Liver (tissue), 9 donors: Measurements from ENCODE around the gene M1AP. TPM values are rescaled to one million over a fixed set of nuclear protein-coding genes. Genes with fewer than 3 reads are reported as not detected.

Source experiments
- DNase-seq: peaks from one replicate; pipeline ENCODE4 v3.0.0-alpha.2; 2017; ENCODE audit warnings: low spot score
- H3K27ac ChIP-seq, 2 donors: one replicate each; pipeline ENCODE4 v1.7.0; 2013; ENCODE audit warnings: inconsistent platforms in 2 of 2, low read length in 2 of 2, control low read depth in 1 of 2, low read depth in 1 of 2, mild to moderate bottlenecking in 1 of 2
- H3K27me3 ChIP-seq, 4 donors: one replicate each; pipeline versions ENCODE4 v1.6.1 to v1.7.0; 2013; ENCODE audit warnings: low read length in 3 of 4, inconsistent platforms in 1 of 4, mild to moderate bottlenecking in 1 of 4, moderate library complexity in 1 of 4; ENCODE audit not compliant: control insufficient read depth in 4 of 4, insufficient read depth in 4 of 4
- H3K36me3 ChIP-seq, 4 donors: one replicate each; pipeline versions ENCODE4 v1.6.1 to v1.7.0; 2013; ENCODE audit warnings: low read length in 3 of 4, mild to moderate bottlenecking in 3 of 4, low read depth in 1 of 4, moderate library complexity in 1 of 4; ENCODE audit not compliant: control insufficient read depth in 4 of 4, insufficient read depth in 3 of 4
- H3K4me1 ChIP-seq, 4 donors: one replicate each; pipeline versions ENCODE4 v1.6.1 to v1.7.0; 2013; ENCODE audit warnings: low read length in 3 of 4, mild to moderate bottlenecking in 3 of 4, moderate library complexity in 1 of 4; ENCODE audit not compliant: control insufficient read depth in 4 of 4, insufficient read depth in 4 of 4
- H3K4me3 ChIP-seq, 3 donors: one replicate each; pipeline versions ENCODE4 v1.6.1 to v1.7.0; 2013; ENCODE audit warnings: low read length in 3 of 3, control low read depth in 1 of 3, low read depth in 1 of 3, mild to moderate bottlenecking in 1 of 3
- H3K9ac ChIP-seq, 2 donors: one replicate each; pipeline ENCODE4 v1.7.0; 2013; ENCODE audit warnings: low read length in 2 of 2, mild to moderate bottlenecking in 2 of 2, moderate library complexity in 2 of 2, control low read depth in 1 of 2, low read depth in 1 of 2
- H3K9me3 ChIP-seq, 4 donors: one replicate each; pipeline versions ENCODE4 v1.6.1 to v1.7.0; 2013; ENCODE audit warnings: low read length in 3 of 4; ENCODE audit not compliant: control insufficient read depth in 4 of 4
- EGR1 ChIP-seq, 2 donors: IDR thresholded peaks; 2 replicates each; pipeline ENCODE4 v1.6.1; 2016 to 2018; ENCODE audit warnings: antibody characterized with exemption in 2 of 2, low read depth in 2 of 2
- FOXA2 ChIP-seq: IDR thresholded peaks from 2 replicates; pipeline ENCODE4 v1.6.1; 2016; ENCODE audit warnings: antibody characterized with exemption
- GABPA ChIP-seq, 2 donors: IDR thresholded peaks in 1 of 2; conservative IDR thresholded peaks in 1 of 2; 2 replicates each; pipeline ENCODE4 v1.6.1; 2016; ENCODE audit warnings: antibody characterized with exemption in 2 of 2, mild to moderate bottlenecking in 1 of 2, moderate library complexity in 1 of 2
- HNF4A ChIP-seq, 2 donors: conservative IDR thresholded peaks; 2 replicates each; pipeline ENCODE4 v1.6.1; 2016; ENCODE audit warnings: antibody characterized with exemption in 2 of 2, mild to moderate bottlenecking in 2 of 2
- HNF4G ChIP-seq: IDR thresholded peaks from 2 replicates; pipeline ENCODE4 v1.6.1; 2016; ENCODE audit warnings: antibody characterized with exemption
- JUND ChIP-seq, 2 donors: IDR thresholded peaks; 2 replicates each; pipeline ENCODE4 v1.6.1; 2016; ENCODE audit warnings: antibody characterized with exemption in 2 of 2
- NR2F2 ChIP-seq: IDR thresholded peaks from 2 replicates; pipeline ENCODE4 v1.6.1; 2016; ENCODE audit warnings: antibody characterized with exemption
- RAD21 ChIP-seq, 2 donors: IDR thresholded peaks; 2 replicates each; pipeline ENCODE4 v1.6.1; 2016; ENCODE audit warnings: antibody characterized with exemption in 2 of 2, mild to moderate bottlenecking in 2 of 2
- RXRA ChIP-seq, 2 donors: IDR thresholded peaks; 2 replicates each; pipeline ENCODE4 v1.6.1; 2017 to 2018; ENCODE audit warnings: antibody characterized with exemption in 2 of 2, mild to moderate bottlenecking in 1 of 2
- SP1 ChIP-seq: IDR thresholded peaks from 2 replicates; pipeline ENCODE4 v1.6.1; 2018; ENCODE audit warnings: antibody characterized with exemption, mild to moderate bottlenecking
- TAF1 ChIP-seq: conservative IDR thresholded peaks from 2 replicates; pipeline ENCODE4 v1.6.1; 2016; ENCODE audit warnings: antibody characterized with exemption, mild to moderate bottlenecking
- WGBS: extraction: QIAGEN DNeasy Blood & Tissue Kit; methylation state at CpG from one replicate; pipeline ENCODE4 v1.1.7; 2013; 5-methylcytosine and 5-hydroxymethylcytosine counted together
- polyA plus RNA-seq, 2 donors: library from polyadenylated mRNA; stranded (reverse) in 1 of 2; unstranded in 1 of 2; fragments of 200-250 nt in 1 of 2; fragments of >200 nt in 1 of 2; fragmentation: Nextera tagmentation in 1 of 2; extraction: Ambion mirVana in 1 of 2; gene quantifications; one replicate each; pipeline versions ENCODE4 v1.2.1 to v1.2.3, GENCODE V29; 2013 to 2015
- total RNA-seq, 2 donors: library from RNA; depleted of rRNA; stranded (reverse); fragments of >200 nt; gene quantifications; one replicate each; pipeline ENCODE4 v1.2.3, GENCODE V29; 2014
- TF ChIP-seq, protein P1 (sequence below): IDR thresholded peaks from 2 replicates; pipeline ENCODE4 v1.6.1; 2016; ENCODE audit warnings: antibody characterized with exemption
- TF ChIP-seq, protein P2 (sequence below): IDR thresholded peaks from 2 replicates; pipeline ENCODE4 v1.6.1; 2016; ENCODE audit warnings: antibody characterized with exemption
- TF ChIP-seq, protein P3 (sequence below): IDR thresholded peaks from 2 replicates; pipeline ENCODE4 v1.6.1; 2016; ENCODE audit warnings: antibody characterized with exemption, mild to moderate bottlenecking
- donor health status: healthy.
- donor health status: healthy.
- donor health status: healthy.
- donor health status: healthy.
- donor health status: healthy.

M1AP gene
- total and polyA plus RNA-seq, 4 donors: under 0.01 to 0.38 (median 0.08) TPM

DNA sequence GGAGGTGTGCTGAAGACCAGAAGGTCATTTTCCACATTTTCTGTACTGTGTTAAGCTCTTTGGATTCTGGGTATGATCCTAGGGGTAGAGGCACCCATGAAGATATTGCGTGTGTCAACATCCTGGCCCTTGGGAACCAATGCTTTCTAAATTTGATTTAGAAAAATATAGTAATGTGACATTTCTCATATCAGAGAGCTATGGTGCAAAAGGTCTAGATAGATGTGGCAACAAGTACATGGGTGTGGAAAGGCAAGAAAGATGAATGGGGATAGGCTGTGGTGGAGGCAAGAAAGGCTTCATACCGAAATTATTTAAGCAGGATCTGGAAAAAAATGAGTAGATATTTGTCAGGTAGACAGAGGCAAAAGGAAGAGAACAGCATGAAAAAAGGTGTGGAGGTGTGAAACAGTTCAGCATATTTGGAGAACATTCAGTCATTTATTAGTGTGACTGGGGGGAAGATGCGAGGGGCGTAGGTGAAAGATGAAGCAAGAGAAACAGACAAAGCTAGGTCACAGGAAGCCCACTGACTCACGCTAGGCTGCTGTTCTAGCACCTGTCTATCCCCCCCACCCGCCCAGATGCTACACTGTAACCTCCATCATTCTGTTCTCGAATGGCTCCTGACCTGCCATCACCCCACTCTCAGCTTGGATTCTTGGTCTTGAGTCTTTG lies 81.9 kb downstream of the M1AP start:
- Histone ChIP-seq H3K4me1 (no peaks in the 10 kb centered on the region), H3K4me3 (no peak overlapping the region), H3K27ac (no peak overlapping the region), H3K9ac (no peak overlapping the region), H3K27me3 (no peaks in the 10 kb centered on the region), H3K9me3 (no peaks in the 10 kb centered on the region), H3K36me3 (no peaks in the 10 kb centered on the region)
- 82% methylated on average over 7 of the region's 7 CpGs for whole genome bisulfite sequencing
- DNase-seq: no peak
- TF ChIP-seq, protein P1, sequence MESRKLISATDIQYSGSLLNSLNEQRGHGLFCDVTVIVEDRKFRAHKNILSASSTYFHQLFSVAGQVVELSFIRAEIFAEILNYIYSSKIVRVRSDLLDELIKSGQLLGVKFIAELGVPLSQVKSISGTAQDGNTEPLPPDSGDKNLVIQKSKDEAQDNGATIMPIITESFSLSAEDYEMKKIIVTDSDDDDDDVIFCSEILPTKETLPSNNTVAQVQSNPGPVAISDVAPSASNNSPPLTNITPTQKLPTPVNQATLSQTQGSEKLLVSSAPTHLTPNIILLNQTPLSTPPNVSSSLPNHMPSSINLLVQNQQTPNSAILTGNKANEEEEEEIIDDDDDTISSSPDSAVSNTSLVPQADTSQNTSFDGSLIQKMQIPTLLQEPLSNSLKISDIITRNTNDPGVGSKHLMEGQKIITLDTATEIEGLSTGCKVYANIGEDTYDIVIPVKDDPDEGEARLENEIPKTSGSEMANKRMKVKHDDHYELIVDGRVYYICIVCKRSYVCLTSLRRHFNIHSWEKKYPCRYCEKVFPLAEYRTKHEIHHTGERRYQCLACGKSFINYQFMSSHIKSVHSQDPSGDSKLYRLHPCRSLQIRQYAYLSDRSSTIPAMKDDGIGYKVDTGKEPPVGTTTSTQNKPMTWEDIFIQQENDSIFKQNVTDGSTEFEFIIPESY: no peak
- TF ChIP-seq NR2F2: no peak
- no peak for TF ChIP-seq FOXA2
- TF ChIP-seq RAD21 (IDR thresholded peaks at IDR 0.05): no peak
- no peak for TF ChIP-seq TAF1
- no peak for TF ChIP-seq RXRA (IDR thresholded peaks at IDR 0.05)
- no peak for TF ChIP-seq GABPA (IDR thresholded peaks at IDR 0.05 in 1 of 2, conservative IDR thresholded peaks at IDR 0.05 in 1 of 2)
- TF ChIP-seq, protein P2, sequence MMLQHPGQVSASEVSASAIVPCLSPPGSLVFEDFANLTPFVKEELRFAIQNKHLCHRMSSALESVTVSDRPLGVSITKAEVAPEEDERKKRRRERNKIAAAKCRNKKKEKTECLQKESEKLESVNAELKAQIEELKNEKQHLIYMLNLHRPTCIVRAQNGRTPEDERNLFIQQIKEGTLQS: no peak
- TF ChIP-seq, protein P3, sequence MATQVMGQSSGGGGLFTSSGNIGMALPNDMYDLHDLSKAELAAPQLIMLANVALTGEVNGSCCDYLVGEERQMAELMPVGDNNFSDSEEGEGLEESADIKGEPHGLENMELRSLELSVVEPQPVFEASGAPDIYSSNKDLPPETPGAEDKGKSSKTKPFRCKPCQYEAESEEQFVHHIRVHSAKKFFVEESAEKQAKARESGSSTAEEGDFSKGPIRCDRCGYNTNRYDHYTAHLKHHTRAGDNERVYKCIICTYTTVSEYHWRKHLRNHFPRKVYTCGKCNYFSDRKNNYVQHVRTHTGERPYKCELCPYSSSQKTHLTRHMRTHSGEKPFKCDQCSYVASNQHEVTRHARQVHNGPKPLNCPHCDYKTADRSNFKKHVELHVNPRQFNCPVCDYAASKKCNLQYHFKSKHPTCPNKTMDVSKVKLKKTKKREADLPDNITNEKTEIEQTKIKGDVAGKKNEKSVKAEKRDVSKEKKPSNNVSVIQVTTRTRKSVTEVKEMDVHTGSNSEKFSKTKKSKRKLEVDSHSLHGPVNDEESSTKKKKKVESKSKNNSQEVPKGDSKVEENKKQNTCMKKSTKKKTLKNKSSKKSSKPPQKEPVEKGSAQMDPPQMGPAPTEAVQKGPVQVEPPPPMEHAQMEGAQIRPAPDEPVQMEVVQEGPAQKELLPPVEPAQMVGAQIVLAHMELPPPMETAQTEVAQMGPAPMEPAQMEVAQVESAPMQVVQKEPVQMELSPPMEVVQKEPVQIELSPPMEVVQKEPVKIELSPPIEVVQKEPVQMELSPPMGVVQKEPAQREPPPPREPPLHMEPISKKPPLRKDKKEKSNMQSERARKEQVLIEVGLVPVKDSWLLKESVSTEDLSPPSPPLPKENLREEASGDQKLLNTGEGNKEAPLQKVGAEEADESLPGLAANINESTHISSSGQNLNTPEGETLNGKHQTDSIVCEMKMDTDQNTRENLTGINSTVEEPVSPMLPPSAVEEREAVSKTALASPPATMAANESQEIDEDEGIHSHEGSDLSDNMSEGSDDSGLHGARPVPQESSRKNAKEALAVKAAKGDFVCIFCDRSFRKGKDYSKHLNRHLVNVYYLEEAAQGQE: no peak
- TF ChIP-seq HNF4G: no peak
- TF ChIP-seq EGR1 (IDR thresholded peaks at IDR 0.05; ENCODE audit: low read depth in 2 of 2): no peak
- TF ChIP-seq JUND (IDR thresholded peaks at IDR 0.05): no peak
- no peak for TF ChIP-seq SP1
- no peak for TF ChIP-seq HNF4A (conservative IDR thresholded peaks at IDR 0.05)

DNA sequence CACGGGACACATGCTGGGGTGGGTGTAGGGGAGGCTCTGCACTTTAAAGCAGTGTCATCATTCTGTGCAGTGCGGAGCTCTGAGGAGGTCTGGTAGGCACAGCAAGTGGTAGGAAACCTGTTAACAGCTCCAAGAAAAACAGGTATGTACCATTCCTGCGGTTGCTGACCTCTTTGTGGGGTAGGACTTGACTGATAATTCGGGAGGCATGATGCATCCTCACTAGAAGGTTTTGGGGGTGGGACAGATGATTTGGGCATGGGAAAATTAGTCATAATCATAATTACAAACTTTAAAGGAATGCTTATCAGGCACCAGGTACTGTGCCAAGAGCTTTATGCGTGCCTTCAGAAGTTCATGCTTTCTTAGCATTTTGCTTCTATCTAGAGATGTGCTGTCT lies 83.9 kb downstream of the M1AP start:
- H3K4me3 ChIP-seq: no peak overlapping the region
- WGBS: 75% methylated on average over 5 of the region's 5 CpGs
- no peak for DNase-seq
- TF ChIP-seq NR2F2 (no peak), RAD21 (IDR thresholded peaks at IDR 0.05) (no peak)
- H3K27me3 ChIP-seq: no peaks in the 10 kb centered on the region
- H3K27ac ChIP-seq: no peak overlapping the region
- no peak overlapping the region for H3K9ac ChIP-seq
- H3K4me1 ChIP-seq: no peaks in the 10 kb centered on the region
- H3K9me3 ChIP-seq: no peaks in the 10 kb centered on the region
- no peaks in the 10 kb centered on the region for H3K36me3 ChIP-seq
